ENCODE data around the gene C1R.
"Not testable (repeated sequence)": the region's sequence is repeated elsewhere in the genome, so short reads cannot be mapped to it uniquely, and the experiment has no call there.

The C1R gene

GRCh38 chr12:7038591-7038990 is 53.7 kb downstream of the C1R start:
- no peak for DNase-seq

DNA sequence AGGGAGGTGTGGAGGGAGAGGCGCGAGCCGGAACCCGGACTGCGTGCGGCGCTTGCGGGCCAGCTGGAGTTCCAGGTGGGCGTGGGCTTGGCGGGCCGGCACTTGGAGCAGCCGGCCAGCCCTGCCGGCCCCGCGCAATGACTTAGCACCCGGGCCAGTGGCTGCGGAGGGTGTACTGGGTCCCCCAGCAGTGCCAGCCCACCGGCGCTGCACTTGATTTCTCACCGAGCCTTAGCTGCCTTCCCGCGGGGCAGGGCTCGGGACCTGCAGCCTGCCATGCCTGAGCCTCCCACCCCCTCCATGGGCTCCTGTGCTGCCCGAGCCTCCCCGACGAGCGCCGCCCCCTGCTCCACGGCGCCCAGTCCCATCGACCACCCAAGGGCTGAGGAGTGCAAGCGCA is 54.8 kb downstream of the C1R start:
- DNase-seq = not testable (repeated sequence)

GRCh38 chr12:7035463-7035862 is 56.8 kb downstream of the C1R start:
- no peak for DNase-seq

GRCh38 chr12:7034464-7034863 is 57.8 kb downstream of the C1R start:
- DNase-seq = no peak

DNA sequence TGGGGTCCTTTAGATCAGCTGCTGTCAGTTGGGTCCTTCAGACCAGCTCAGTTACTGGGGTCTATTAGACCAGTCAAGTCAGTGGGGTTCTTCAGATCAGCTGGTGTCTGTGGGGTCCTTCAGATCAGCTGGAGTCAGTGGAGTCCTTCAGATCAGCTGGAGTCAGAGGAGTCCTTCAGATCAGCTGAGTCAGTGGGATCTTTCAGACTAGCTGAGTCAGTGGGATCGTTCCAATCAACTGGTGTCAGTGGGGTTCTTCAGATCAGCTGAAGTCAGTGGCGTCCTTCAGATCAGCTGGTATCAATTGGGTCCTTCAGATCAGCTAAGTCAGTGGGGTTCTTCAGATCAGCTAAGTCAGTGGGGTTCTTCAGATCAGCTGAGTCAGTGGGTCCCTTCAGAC is 59.3 kb downstream of the C1R start:
- DNase-seq = no peak

DNA sequence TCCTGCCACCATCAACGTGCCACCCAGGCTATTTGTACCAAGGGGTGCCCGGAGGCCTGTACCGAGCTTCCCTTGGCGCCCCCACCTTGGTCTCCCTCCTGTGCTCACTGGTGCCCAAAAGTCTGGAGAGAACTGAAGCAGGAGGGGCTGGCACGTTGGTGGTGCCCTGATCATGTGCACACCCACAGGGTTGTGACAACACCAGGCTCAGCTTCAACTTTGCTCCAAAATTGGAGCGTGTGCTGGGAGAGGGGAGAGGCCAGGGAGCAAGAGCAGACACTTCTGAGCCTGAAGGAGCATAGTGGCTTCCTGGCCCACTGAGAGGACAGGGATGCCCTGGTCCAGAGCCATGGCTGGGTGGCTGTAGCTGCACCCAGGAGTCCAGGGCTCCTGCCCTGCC is 60.9 kb downstream of the C1R start:
- no peak for DNase-seq

Measured in amygdala (tissue), 56 donors.